HepG2 (cell line): Measurements from ENCODE around the gene METRN. TPM values are rescaled to one million over a fixed set of nuclear protein-coding genes. Genes with fewer than 3 reads are reported as not detected.
A peak's percentile ranks its signal among the peaks of the same experiment; 100 is the strongest.

Experiments used
- ELF3 ChIP-seq: IDR thresholded peaks from 2 replicates; pipeline ENCODE4 v1.6.1; 2016; ENCODE audit warnings: missing genetic modification reagents, missing compliant biosample characterization
- ISX ChIP-seq: sonication (generic); formaldehyde crosslinking; conservative IDR thresholded peaks from 2 replicates; pipeline ENCODE4 v1.5.0; 2020; ENCODE audit warnings: missing genetic modification reagents
- KAT8 ChIP-seq: IDR thresholded peaks from 2 replicates; pipeline ENCODE4 v1.6.1; 2016; ENCODE audit warnings: missing genetic modification reagents, missing compliant biosample characterization
- MAFF ChIP-seq: IDR thresholded peaks from 2 replicates; pipeline ENCODE4 v1.6.1; 2011; ENCODE audit warnings: low read depth, low read length, improper control_type of control experiment
- MTF2 ChIP-seq: sonication (generic); formaldehyde crosslinking; IDR thresholded peaks from 2 replicates; pipeline ENCODE4 v1.5.0; 2020; ENCODE audit warnings: missing genetic modification reagents, borderline replicate concordance
- NR2C2 ChIP-seq: sonication (generic); formaldehyde crosslinking; IDR thresholded peaks from 2 replicates; pipeline ENCODE4 v1.4.0; 2020; ENCODE audit warnings: missing genetic modification reagents, mild to moderate bottlenecking, moderate library complexity, borderline replicate concordance
- PHF20 ChIP-seq: sonication (generic); formaldehyde crosslinking; IDR thresholded peaks from 2 replicates; pipeline ENCODE4 v1.5.0; 2020; ENCODE audit warnings: mild to moderate bottlenecking, missing genetic modification reagents
- POGZ ChIP-seq: sonication (generic); formaldehyde crosslinking; IDR thresholded peaks from 2 replicates; pipeline ENCODE4 v1.4.0; 2020; ENCODE audit warnings: mild to moderate bottlenecking, missing genetic modification reagents
- U2AF2 ChIP-seq: fragments of 200-400 bp; formaldehyde crosslinking; IDR thresholded peaks from 2 replicates; pipeline ENCODE4 v1.6.1; 2017; ENCODE audit warnings: low read depth, mild to moderate bottlenecking, low read length
- ZC3H13 ChIP-seq: sonication (generic); formaldehyde crosslinking; IDR thresholded peaks from 2 replicates; pipeline ENCODE4 v1.8.1; 2023; ENCODE audit warnings: mild to moderate bottlenecking, missing genetic modification reagents, moderate library complexity
- ZNF12 ChIP-seq: sonication (generic); formaldehyde crosslinking; IDR thresholded peaks from 2 replicates; pipeline ENCODE4 v1.5.0; 2020; ENCODE audit warnings: missing genetic modification reagents
- ZNF232 ChIP-seq: sonication (generic); formaldehyde crosslinking; IDR thresholded peaks from 2 replicates; pipeline ENCODE4 v1.4.0; 2020; ENCODE audit warnings: missing genetic modification reagents, borderline replicate concordance
- ZNF326 ChIP-seq: sonication (generic); formaldehyde crosslinking; IDR thresholded peaks from 2 replicates; pipeline ENCODE4 v1.4.0; 2020; ENCODE audit warnings: missing genetic modification reagents, borderline replicate concordance
- ZNF468 ChIP-seq: sonication (generic); formaldehyde crosslinking; IDR thresholded peaks from 2 replicates; pipeline ENCODE4 v1.8.0; 2022; ENCODE audit warnings: mild to moderate bottlenecking, moderate library complexity, missing genetic modification reagents
- ZNF672 ChIP-seq: sonication (generic); formaldehyde crosslinking; IDR thresholded peaks from 2 replicates; pipeline ENCODE4 v1.8.1; 2022; ENCODE audit warnings: missing genetic modification reagents
- ZNF674 ChIP-seq: sonication (generic); formaldehyde crosslinking; IDR thresholded peaks from 2 replicates; pipeline ENCODE4 v1.5.0; 2020; ENCODE audit warnings: low read depth, mild to moderate bottlenecking, missing genetic modification reagents
- ZNF746 ChIP-seq: sonication (generic); formaldehyde crosslinking; IDR thresholded peaks from 2 replicates; pipeline ENCODE4 v1.8.0; 2022; ENCODE audit warnings: mild to moderate bottlenecking, missing genetic modification reagents
- ZNF841 ChIP-seq: sonication (generic); formaldehyde crosslinking; IDR thresholded peaks from 2 replicates; pipeline ENCODE4 v1.8.1; 2023; ENCODE audit warnings: missing genetic modification reagents, borderline replicate concordance
- polyA plus RNA-seq, 8 experiments: library from polyadenylated mRNA; depleted of rRNA in 3 of 8; stranded (reverse) in 7 of 8; unstranded in 1 of 8; fragments of >200 nt; fragmentation: Illumina TruSeq in 4 of 8; extraction: Trizol in 4 of 8; gene quantifications; 2 replicates each; pipeline versions ENCODE4 v1.2.1 to v1.2.3, GENCODE V29; 2011 to 2016; ENCODE audit warnings: low read depth in 4 of 8, missing spikeins in 1 of 8, mixed read lengths in 1 of 8; ENCODE audit not compliant: insufficient read depth in 1 of 8
- total RNA-seq, 5 experiments: library from RNA; depleted of rRNA; stranded (reverse); fragments of >200 nt; fragmentation: Illumina TruSeq; extraction: Trizol; gene quantifications; 2 replicates each; pipeline ENCODE4 v1.2.3, GENCODE V29; 2016; ENCODE audit warnings: low read depth in 1 of 5
- TF ChIP-seq, protein P1 (sequence below): sonication (generic); formaldehyde crosslinking; IDR thresholded peaks from 2 replicates; pipeline ENCODE4 v1.8.1; 2022; ENCODE audit warnings: low read depth, mild to moderate bottlenecking, missing genetic modification reagents
- TF ChIP-seq, protein P2 (sequence below): sonication (generic); formaldehyde crosslinking; IDR thresholded peaks from 2 replicates; pipeline ENCODE4 v1.8.0; 2022; ENCODE audit warnings: missing genetic modification reagents, mild to moderate bottlenecking, moderate library complexity, borderline replicate concordance
- TF ChIP-seq, protein P3 (sequence below): sonication (generic); formaldehyde crosslinking; IDR thresholded peaks from 2 replicates; pipeline ENCODE4 v1.8.1; 2023; ENCODE audit warnings: missing genetic modification reagents, mild to moderate bottlenecking, borderline replicate concordance
- TF ChIP-seq, protein P4 (sequence below): IDR thresholded peaks from 2 replicates; pipeline ENCODE4 v1.6.1; 2016; ENCODE audit warnings: mild to moderate bottlenecking

Gene METRN
- total and polyA plus RNA-seq, 2 of the 13 experiments (the other 11 are each of a cell fraction or from before 2014, with no cell fraction given) = 25.5 to 46.1 TPM

DNA sequence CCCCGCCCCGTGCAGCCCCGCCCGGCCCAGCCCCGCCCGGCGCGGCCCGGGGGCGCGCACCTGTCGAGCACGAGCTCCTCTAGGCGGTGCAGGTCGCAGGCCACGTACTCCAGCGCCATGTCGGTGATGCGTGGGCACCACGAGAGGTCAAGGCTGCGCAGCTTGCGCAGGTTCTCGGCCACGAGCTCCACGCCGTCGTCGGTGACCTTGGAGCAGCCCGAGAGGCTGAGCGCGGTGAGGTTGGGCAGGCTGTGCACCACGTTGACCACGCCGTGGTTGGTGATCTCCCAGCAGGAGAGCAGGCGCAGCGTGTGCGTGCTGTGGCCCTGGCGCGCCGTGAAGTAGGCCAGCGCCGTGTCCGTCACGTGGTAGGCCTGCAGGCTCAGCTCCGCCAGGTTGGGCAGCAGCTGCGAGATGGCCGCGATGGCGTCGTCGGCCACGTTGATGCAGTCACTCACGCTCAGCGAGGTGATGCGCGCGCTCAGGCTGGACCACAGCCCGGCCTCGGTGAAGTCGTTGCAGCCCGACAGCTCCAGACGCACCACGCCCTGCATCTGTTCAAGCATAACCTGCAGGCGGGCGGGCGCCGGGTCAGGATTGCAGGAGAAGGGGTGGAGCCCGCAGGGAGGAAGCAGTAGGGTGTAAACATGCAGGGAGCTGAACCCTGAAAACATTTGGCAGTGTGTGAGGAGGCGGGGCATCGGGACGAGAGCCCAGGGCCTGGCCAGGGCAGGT, 19.4 kb upstream of the METRN start (continued):
- 0 out of 2 replicates have a peak, but pooled peaks have one; percentile 24 for TF ChIP-seq NR2C2 (CRISPR knock-in tag)
- TF ChIP-seq, protein P1, sequence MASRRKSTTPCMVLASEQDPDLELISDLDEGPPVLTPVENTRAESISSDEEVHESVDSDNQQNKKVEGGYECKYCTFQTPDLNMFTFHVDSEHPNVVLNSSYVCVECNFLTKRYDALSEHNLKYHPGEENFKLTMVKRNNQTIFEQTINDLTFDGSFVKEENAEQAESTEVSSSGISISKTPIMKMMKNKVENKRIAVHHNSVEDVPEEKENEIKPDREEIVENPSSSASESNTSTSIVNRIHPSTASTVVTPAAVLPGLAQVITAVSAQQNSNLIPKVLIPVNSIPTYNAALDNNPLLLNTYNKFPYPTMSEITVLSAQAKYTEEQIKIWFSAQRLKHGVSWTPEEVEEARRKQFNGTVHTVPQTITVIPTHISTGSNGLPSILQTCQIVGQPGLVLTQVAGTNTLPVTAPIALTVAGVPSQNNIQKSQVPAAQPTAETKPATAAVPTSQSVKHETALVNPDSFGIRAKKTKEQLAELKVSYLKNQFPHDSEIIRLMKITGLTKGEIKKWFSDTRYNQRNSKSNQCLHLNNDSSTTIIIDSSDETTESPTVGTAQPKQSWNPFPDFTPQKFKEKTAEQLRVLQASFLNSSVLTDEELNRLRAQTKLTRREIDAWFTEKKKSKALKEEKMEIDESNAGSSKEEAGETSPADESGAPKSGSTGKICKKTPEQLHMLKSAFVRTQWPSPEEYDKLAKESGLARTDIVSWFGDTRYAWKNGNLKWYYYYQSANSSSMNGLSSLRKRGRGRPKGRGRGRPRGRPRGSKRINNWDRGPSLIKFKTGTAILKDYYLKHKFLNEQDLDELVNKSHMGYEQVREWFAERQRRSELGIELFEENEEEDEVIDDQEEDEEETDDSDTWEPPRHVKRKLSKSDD (CRISPR knock-in tag) = peak; percentile 88; the same call in 1 of the 2 replicates
- TF ChIP-seq MTF2 (CRISPR knock-in tag) = peak; percentile 94; the same call in 1 of the 2 replicates
- TF ChIP-seq, protein P2, sequence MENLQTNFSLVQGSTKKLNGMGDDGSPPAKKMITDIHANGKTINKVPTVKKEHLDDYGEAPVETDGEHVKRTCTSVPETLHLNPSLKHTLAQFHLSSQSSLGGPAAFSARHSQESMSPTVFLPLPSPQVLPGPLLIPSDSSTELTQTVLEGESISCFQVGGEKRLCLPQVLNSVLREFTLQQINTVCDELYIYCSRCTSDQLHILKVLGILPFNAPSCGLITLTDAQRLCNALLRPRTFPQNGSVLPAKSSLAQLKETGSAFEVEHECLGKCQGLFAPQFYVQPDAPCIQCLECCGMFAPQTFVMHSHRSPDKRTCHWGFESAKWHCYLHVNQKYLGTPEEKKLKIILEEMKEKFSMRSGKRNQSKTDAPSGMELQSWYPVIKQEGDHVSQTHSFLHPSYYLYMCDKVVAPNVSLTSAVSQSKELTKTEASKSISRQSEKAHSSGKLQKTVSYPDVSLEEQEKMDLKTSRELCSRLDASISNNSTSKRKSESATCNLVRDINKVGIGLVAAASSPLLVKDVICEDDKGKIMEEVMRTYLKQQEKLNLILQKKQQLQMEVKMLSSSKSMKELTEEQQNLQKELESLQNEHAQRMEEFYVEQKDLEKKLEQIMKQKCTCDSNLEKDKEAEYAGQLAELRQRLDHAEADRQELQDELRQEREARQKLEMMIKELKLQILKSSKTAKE = peak; percentile 63
- no peak for TF ChIP-seq ZNF841 (CRISPR knock-in tag)
- TF ChIP-seq PHF20 (CRISPR knock-in tag) = 0 out of 2 replicates have a peak, but pooled peaks have one; percentile 26
- TF ChIP-seq ZC3H13 (CRISPR knock-in tag) = peak; percentile 84; the same call in 1 of the 2 replicates
- no peak for TF ChIP-seq ZNF232 (CRISPR knock-in tag)
- TF ChIP-seq ZNF326 (CRISPR knock-in tag) = no peak
- TF ChIP-seq ISX = no peak
- TF ChIP-seq ELF3 (CRISPR knock-in tag) = peak; percentile 25; the same call in 1 of the 2 replicates
- no peak for TF ChIP-seq POGZ (CRISPR knock-in tag)
- TF ChIP-seq ZNF468 (CRISPR knock-in tag) = peak; percentile 86; the same call in 1 of the 2 replicates
- no peak for TF ChIP-seq KAT8 (CRISPR knock-in tag)
- TF ChIP-seq U2AF2 = no peak
- no peak for TF ChIP-seq ZNF674 (CRISPR knock-in tag)
- no peak for TF ChIP-seq ZNF12 (CRISPR knock-in tag)
- no peak for TF ChIP-seq ZNF746 (CRISPR knock-in tag)
- 0 out of 2 replicates have a peak, but pooled peaks have one; percentile 68 for TF ChIP-seq ZNF672 (CRISPR knock-in tag)
- TF ChIP-seq, protein P3, sequence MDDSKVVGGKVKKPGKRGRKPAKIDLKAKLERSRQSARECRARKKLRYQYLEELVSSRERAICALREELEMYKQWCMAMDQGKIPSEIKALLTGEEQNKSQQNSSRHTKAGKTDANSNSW (CRISPR knock-in tag) = no peak
- TF ChIP-seq, protein P4, sequence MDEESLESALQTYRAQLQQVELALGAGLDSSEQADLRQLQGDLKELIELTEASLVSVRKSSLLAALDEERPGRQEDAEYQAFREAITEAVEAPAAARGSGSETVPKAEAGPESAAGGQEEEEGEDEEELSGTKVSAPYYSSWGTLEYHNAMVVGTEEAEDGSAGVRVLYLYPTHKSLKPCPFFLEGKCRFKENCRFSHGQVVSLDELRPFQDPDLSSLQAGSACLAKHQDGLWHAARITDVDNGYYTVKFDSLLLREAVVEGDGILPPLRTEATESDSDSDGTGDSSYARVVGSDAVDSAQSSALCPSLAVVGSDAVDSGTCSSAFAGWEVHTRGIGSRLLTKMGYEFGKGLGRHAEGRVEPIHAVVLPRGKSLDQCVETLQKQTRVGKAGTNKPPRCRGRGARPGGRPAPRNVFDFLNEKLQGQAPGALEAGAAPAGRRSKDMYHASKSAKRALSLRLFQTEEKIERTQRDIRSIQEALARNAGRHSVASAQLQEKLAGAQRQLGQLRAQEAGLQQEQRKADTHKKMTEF (CRISPR knock-in tag) = peak; percentile 59; the same call in 1 of the 2 replicates
- no peak for TF ChIP-seq MAFF
